IMR-90 (cell line): ENCODE data around the gene NEUROD4. TPM values are rescaled to one million over a fixed set of nuclear protein-coding genes. Genes with fewer than 3 reads are reported as not detected.

Source experiments
- ATAC-seq: fragments of 200-7000 bp; cut with Tn5 transposase; 2 replicates; pipeline ENCODE4 v1.9.1; 2020; ENCODE audit warnings: low read depth, mild to moderate bottlenecking, moderate library complexity
- BruUV-seq: library from RNA; stranded (reverse); fragments of 400-500 nt; replicated peaks from 2 replicates; lab custom pipeline; 2021; lab: Mats Ljungman, UMichigan
- CTCF ChIA-PET: fragments of 300-600 bp; formaldehyde crosslinking; extraction: SDS; loops from one replicate; lab custom pipeline; 2021; ENCODE audit warnings: antibody characterized with exemption; lab: Yijun Ruan, JAX
- POLR2A ChIA-PET: fragments of 300-600 bp; sonication (Branson Sonifier 250); formaldehyde crosslinking; loops from one replicate; lab custom pipeline; 2022; ENCODE audit warnings: antibody characterized with exemption; ENCODE audit not compliant: unreplicated experiment; lab: Charles Lee
- DNase-seq: peaks from one replicate; pipeline ENCODE4 v3.0.0; 2013
- H2AFZ ChIP-seq: replicated peaks from 2 replicates; pipeline ENCODE3; 2013; ENCODE audit warnings: low read length, mild to moderate bottlenecking; ENCODE audit not compliant: poor library complexity
- H2AK5ac ChIP-seq: 2 replicates; pipeline ENCODE4 v1.6.1; 2013; ENCODE audit warnings: low read depth, low read length, inconsistent platforms
- H2AK9ac ChIP-seq: replicated peaks from 2 replicates; pipeline ENCODE3; 2013; ENCODE audit warnings: mild to moderate bottlenecking, low read depth, low read length, moderate library complexity; ENCODE audit not compliant: poor library complexity
- H2BK120ac ChIP-seq: 2 replicates; pipeline ENCODE4 v1.6.1; 2013; ENCODE audit warnings: low read depth, low read length, inconsistent platforms
- H2BK15ac ChIP-seq: 3 replicates; pipeline ENCODE4 v1.6.1; 2013; ENCODE audit warnings: low read depth, low read length, inconsistent platforms
- H2BK20ac ChIP-seq: 2 replicates; pipeline ENCODE4 v1.6.1; 2013; ENCODE audit warnings: low read depth, mild to moderate bottlenecking, inconsistent platforms, low read length, moderate library complexity
- H2BK5ac ChIP-seq: 2 replicates; pipeline ENCODE4 v1.6.1; 2013; ENCODE audit warnings: mild to moderate bottlenecking, low read depth, low read length, inconsistent platforms; ENCODE audit not compliant: poor library complexity, severe bottlenecking
- H3K14ac ChIP-seq: replicated peaks from 2 replicates; pipeline ENCODE4 v1.6.1; 2013; ENCODE audit warnings: low read depth, low read length, inconsistent platforms
- H3K18ac ChIP-seq: 2 replicates; pipeline ENCODE4 v1.6.1; 2013; ENCODE audit warnings: low read depth, low read length, control low read depth
- H3K23ac ChIP-seq: 2 replicates; pipeline ENCODE4 v1.6.1; 2013; ENCODE audit warnings: low read depth, low read length, inconsistent platforms
- H3K27ac ChIP-seq: 2 replicates; pipeline ENCODE4 v1.5.1; 2013; ENCODE audit warnings: mild to moderate bottlenecking, control low read depth, low read length; ENCODE audit not compliant: insufficient read depth
- H3K27me3 ChIP-seq: 2 replicates; pipeline ENCODE4 v1.6.1; 2013; ENCODE audit warnings: low read length; ENCODE audit not compliant: control insufficient read depth, insufficient read depth
- H3K36me3 ChIP-seq: 2 replicates; pipeline ENCODE4 v1.6.1; 2013; ENCODE audit warnings: low read length, mixed read lengths; ENCODE audit not compliant: control insufficient read depth, insufficient read depth
- H3K4ac ChIP-seq: 2 replicates; pipeline ENCODE4 v1.6.1; 2013; ENCODE audit warnings: low read depth, low read length, inconsistent platforms
- H3K4me1 ChIP-seq: 2 replicates; pipeline ENCODE4 v1.6.1; 2013; ENCODE audit warnings: low read length, mixed read lengths; ENCODE audit not compliant: control insufficient read depth, insufficient read depth
- H3K4me2 ChIP-seq: 2 replicates; pipeline ENCODE4 v1.6.1; 2013; ENCODE audit warnings: low read depth, mild to moderate bottlenecking, control low read depth, low read length, moderate library complexity
- H3K4me3 ChIP-seq: 2 replicates; pipeline ENCODE4 v1.5.1; 2013; ENCODE audit warnings: low read depth, mild to moderate bottlenecking, control low read depth, low read length, moderate library complexity; ENCODE audit not compliant: insufficient read depth
- H3K56ac ChIP-seq: 2 replicates; pipeline ENCODE4 v1.6.1; 2013; ENCODE audit warnings: low read length, inconsistent platforms; ENCODE audit not compliant: insufficient read depth; ENCODE audit errors: extremely low read depth
- H3K79me1 ChIP-seq, 2 experiments: 2 replicates each; pipeline ENCODE4 v1.6.1; 2013; ENCODE audit warnings: low read length in 2 of 2, inconsistent platforms in 1 of 2, low read depth in 1 of 2
- H3K9ac ChIP-seq: 2 replicates; pipeline ENCODE4 v1.6.1; 2013; ENCODE audit warnings: low read depth, low read length, control low read depth
- H3K9me1 ChIP-seq: 2 replicates; pipeline ENCODE4 v1.6.1; 2013; ENCODE audit warnings: low read length, inconsistent platforms; ENCODE audit not compliant: insufficient read depth
- H3K9me3 ChIP-seq: 2 replicates; pipeline ENCODE4 v1.6.1; 2013; ENCODE audit warnings: low read length; ENCODE audit not compliant: control insufficient read depth, insufficient read depth
- H4K20me1 ChIP-seq: 2 replicates; pipeline ENCODE4 v1.6.1; 2013; ENCODE audit warnings: low read length, inconsistent platforms; ENCODE audit not compliant: insufficient read depth
- H4K5ac ChIP-seq: 2 replicates; pipeline ENCODE4 v1.6.1; 2013; ENCODE audit warnings: mild to moderate bottlenecking, low read depth, low read length, control low read depth
- H4K8ac ChIP-seq, 2 experiments: 2 replicates each; pipeline ENCODE4 v1.6.1; 2013; ENCODE audit warnings: low read depth in 2 of 2, low read length in 2 of 2, control low read depth in 1 of 2, inconsistent platforms in 1 of 2
- H4K91ac ChIP-seq: 2 replicates; pipeline ENCODE4 v1.6.1; 2013; ENCODE audit warnings: low read depth, low read length, inconsistent platforms; ENCODE audit not compliant: insufficient read depth
- BHLHE40 ChIP-seq: fragments of 150-350 bp; IDR thresholded peaks from 2 replicates; pipeline ENCODE4 v1.6.1; 2016; ENCODE audit warnings: mild to moderate bottlenecking, low read depth, low read length
- MXI1 ChIP-seq: IDR thresholded peaks from 2 replicates; pipeline ENCODE4 v1.6.1; 2012; ENCODE audit warnings: low read depth, mild to moderate bottlenecking, low read length, moderate library complexity, borderline replicate concordance
- RCOR1 ChIP-seq: IDR thresholded peaks from 2 replicates; pipeline ENCODE4 v1.6.1; 2012; ENCODE audit warnings: mild to moderate bottlenecking, low read length, improper control_type of control experiment; ENCODE audit not compliant: insufficient replicate concordance
- WGBS, 2 experiments: methylation state at CpG; one replicate each; pipeline versions ENCODE4 v1.1.5 to v1.1.7; 2013; ENCODE audit warnings: missing lambda C conversion rate in 2 of 2; ENCODE audit not compliant: insufficient read length in 1 of 2; ENCODE audit errors: extremely low coverage in 2 of 2; 5-methylcytosine and 5-hydroxymethylcytosine counted together
- dilution Hi-C: fragments of 300-500 bp; cut with HindIII; formaldehyde crosslinking; loops from one replicate; pipeline ENCODE4 v1.14.3; 2018; ENCODE audit warnings: low sequenced_read_pairs; ENCODE audit not compliant: unreplicated experiment
- in situ Hi-C: fragments of 300-500 bp; cut with MboI; formaldehyde crosslinking; loops from 3 replicates; pipeline ENCODE4 v1.14.3; 2019; ENCODE audit warnings: low sequenced_read_pairs, inconsistent platforms, mixed read lengths
- intact Hi-C: fragments of 100-400 bp; cut with micrococcal nuclease; formaldehyde crosslinking; loops from 2 replicates; pipeline ENCODE4 v1.10.0; 2022
- polyA plus RNA-seq, 3 experiments: library from polyadenylated mRNA; depleted of rRNA; stranded (reverse); fragments of >200 nt; gene quantifications; 2 replicates each; pipeline ENCODE4 v1.2.3, GENCODE V29; 2012; ENCODE audit warnings: low replicate concordance in 1 of 3
- total RNA-seq: library from RNA; depleted of rRNA; stranded (reverse); fragments of >200 nt; gene quantifications from 2 replicates; pipeline ENCODE4 v1.2.3, GENCODE V29; 2012

Gene NEUROD4
- total and polyA plus RNA-seq, 2 of the 4 experiments (the other 2 are of a cell fraction), result not detected

DNA sequence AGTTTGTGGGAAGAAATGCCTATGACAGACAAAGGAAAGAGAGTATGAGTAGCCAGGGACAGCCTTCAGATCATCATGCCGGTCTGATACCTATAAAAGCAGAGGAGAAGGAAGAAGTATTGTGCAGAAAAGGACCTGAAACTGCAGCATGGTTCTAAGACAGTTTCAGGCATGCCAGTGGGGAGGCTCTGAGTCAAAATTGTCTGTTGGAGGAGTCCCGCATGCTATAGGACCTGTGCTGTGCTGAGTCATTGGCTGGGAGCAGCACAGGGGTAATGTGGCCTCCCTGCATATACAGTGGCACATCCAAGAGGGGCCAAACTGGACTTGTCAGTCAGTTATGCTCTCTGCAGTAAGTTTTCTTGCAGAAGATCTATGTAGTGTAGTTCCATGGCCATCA lies 40.7 kb downstream of the NEUROD4 start:
- dilution Hi-C loops, result no loop called here
- intact Hi-C loops, result no loop called here

More for the DNA sequence above, 40.7 kb downstream of the NEUROD4 start:
- no peaks in the 10 kb centered on the region for H3K9me3 ChIP-seq
- POLR2A ChIA-PET, result no interaction called here
- no peak for ATAC-seq
- H2BK120ac ChIP-seq, result no peak overlapping the region
- no peak overlapping the region for H3K9ac ChIP-seq
- no peaks in the 10 kb centered on the region for H3K4me1 ChIP-seq
- no peak overlapping the region for H2AK5ac ChIP-seq
- H3K79me1 ChIP-seq, result no peaks in the 10 kb centered on the region
- WGBS, 2 experiments, result 50% methylated on average over 1 of the region's 2 CpGs; no CpG with 5 or more reads in 1 of the 2 experiments
- no peak overlapping the region for H3K18ac ChIP-seq
- H2BK15ac ChIP-seq, result no peak overlapping the region
- H3K4me3 ChIP-seq, result no peak overlapping the region
- H2AK9ac ChIP-seq, result no peak overlapping the region
- no peak overlapping the region for H3K14ac ChIP-seq
- BruUV-seq, result no TSS peak
- H3K56ac ChIP-seq, result no peak overlapping the region
- H3K27me3 ChIP-seq, result no peaks in the 10 kb centered on the region
- in situ Hi-C loops, result loop anchor here (25.0 kb wide), 1 partner anchor 298 kb away; no protein-coding TSS in a partner anchor
- no peak overlapping the region for H3K4ac ChIP-seq
- H2BK20ac ChIP-seq, result no peak overlapping the region
- H2BK5ac ChIP-seq, result no peak overlapping the region
- H3K23ac ChIP-seq, result no peak overlapping the region
- TF ChIP-seq MXI1 (no peak), BHLHE40 (no peak), RCOR1 (no peak)
- H2AFZ ChIP-seq, result no peak overlapping the region
- no peak overlapping the region for H3K4me2 ChIP-seq
- H4K91ac ChIP-seq, result no peak overlapping the region
- DNase-seq, result no peak
- no peaks in the 10 kb centered on the region for H4K20me1 ChIP-seq
- H4K8ac ChIP-seq, result no peak overlapping the region
- H3K9me1 ChIP-seq, result no peaks in the 10 kb centered on the region
- H4K5ac ChIP-seq, result no peak overlapping the region
- H3K36me3 ChIP-seq, result no peaks in the 10 kb centered on the region
- CTCF ChIA-PET, result no interaction called here
- no peak overlapping the region for H3K27ac ChIP-seq
